ENCODE measurements around the gene THSD7B.

- TF ChIP-seq, protein P1, sequence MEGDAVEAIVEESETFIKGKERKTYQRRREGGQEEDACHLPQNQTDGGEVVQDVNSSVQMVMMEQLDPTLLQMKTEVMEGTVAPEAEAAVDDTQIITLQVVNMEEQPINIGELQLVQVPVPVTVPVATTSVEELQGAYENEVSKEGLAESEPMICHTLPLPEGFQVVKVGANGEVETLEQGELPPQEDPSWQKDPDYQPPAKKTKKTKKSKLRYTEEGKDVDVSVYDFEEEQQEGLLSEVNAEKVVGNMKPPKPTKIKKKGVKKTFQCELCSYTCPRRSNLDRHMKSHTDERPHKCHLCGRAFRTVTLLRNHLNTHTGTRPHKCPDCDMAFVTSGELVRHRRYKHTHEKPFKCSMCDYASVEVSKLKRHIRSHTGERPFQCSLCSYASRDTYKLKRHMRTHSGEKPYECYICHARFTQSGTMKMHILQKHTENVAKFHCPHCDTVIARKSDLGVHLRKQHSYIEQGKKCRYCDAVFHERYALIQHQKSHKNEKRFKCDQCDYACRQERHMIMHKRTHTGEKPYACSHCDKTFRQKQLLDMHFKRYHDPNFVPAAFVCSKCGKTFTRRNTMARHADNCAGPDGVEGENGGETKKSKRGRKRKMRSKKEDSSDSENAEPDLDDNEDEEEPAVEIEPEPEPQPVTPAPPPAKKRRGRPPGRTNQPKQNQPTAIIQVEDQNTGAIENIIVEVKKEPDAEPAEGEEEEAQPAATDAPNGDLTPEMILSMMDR (IDR thresholded peaks at IDR 0.05; ENCODE audit: low read depth, low read length, poor library complexity, severe bottlenecking) = no peak
- no peak for TF ChIP-seq EZH2phosphoT487 (IDR thresholded peaks at IDR 0.05; ENCODE audit: borderline replicate concordance, low read length)
Measured at GRCh38 chr2:137175246-137175645, 409.9 kb downstream of the THSD7B start.

All from DOHH2 (cell line).